M059J (cell line): ENCODE data around the gene IPO4. TPM values are rescaled to one million over a fixed set of nuclear protein-coding genes. Genes with fewer than 3 reads are reported as not detected.

Source experiments
- DNase-seq: peaks from one replicate; pipeline ENCODE4 v3.0.0-alpha.2; 2012; ENCODE audit warnings: low read depth
- total RNA-seq: library from RNA; depleted of rRNA; stranded (reverse); fragments of >200 nt; shearing (Covaris generic); gene quantifications from 2 replicates; pipeline ENCODE4 v1.2.3, GENCODE V29; 2014

Gene IPO4
- total RNA-seq, 1 experiment from 2014 or later = 26.8 TPM

GRCh38 chr14:24149302-24149969 is 39.2 kb downstream of the IPO4 start:
- DNase-seq = no peak

GRCh38 chr14:24147761-24148428 is 40.7 kb downstream of the IPO4 start:
- DNase-seq = no peak

- DNase-seq = peak; percentile 98
Observed at GRCh38 chr14:24146978-24147760, 41.4 kb downstream of the IPO4 start, which contains the start of gene RNF31. RNF31 (plus strand) TSS chr14:24147498; CDS start chr14:24147699, 201 bp downstream.

GRCh38 chr14:24146453-24146977 is 42.1 kb downstream of the IPO4 start, which contains the start of gene PSME2:
PSME2 (minus strand) TSS chr14:24146610; CDS start chr14:24146581, 29 bp downstream.
- DNase-seq = peak; percentile 97

- peak; percentile 30 for DNase-seq
Observed at GRCh38 chr14:24145690-24146452, 42.7 kb downstream of the IPO4 start.

- no peak for DNase-seq
Observed at GRCh38 chr14:24145219-24145618, 43.4 kb downstream of the IPO4 start.

GRCh38 chr14:24144451-24144850 is 44.2 kb downstream of the IPO4 start:
- DNase-seq = no peak

- peak; percentile 57 for DNase-seq
Observed at GRCh38 chr14:24143511-24143910, 45.1 kb downstream of the IPO4 start.

GRCh38 chr14:24141097-24141880 is 47.3 kb downstream of the IPO4 start, which contains the start of gene EMC9:
EMC9 (minus strand) TSS chr14:24141591; CDS start chr14:24141304, 287 bp downstream.
- peak; percentile 99 for DNase-seq

GRCh38 chr14:24139272-24139934 is 49.2 kb downstream of the IPO4 start:
- no peak for DNase-seq

- no peak for DNase-seq
Observed at GRCh38 chr14:24138396-24139271, 50.0 kb downstream of the IPO4 start.

- DNase-seq = no peak
Observed at GRCh38 chr14:24137529-24138395, 50.9 kb downstream of the IPO4 start.

- no peak for DNase-seq
Observed at GRCh38 chr14:24136684-24137528, 51.7 kb downstream of the IPO4 start.

GRCh38 chr14:24135834-24136683 is 52.6 kb downstream of the IPO4 start, which contains the start of gene PSME1:
PSME1 (plus strand) TSS chr14:24136194; CDS start chr14:24136263, 69 bp downstream.
- DNase-seq = peak; percentile 81

- DNase-seq = no peak
Observed at GRCh38 chr14:24135584-24135833, 53.1 kb downstream of the IPO4 start.

GRCh38 chr14:24133735-24134134 is 54.9 kb downstream of the IPO4 start:
- DNase-seq = no peak
